ENCODE data around the gene THBS2. TPM values are rescaled to one million over a fixed set of nuclear protein-coding genes. Genes with fewer than 3 reads are reported as not detected.
A peak's percentile ranks its signal among the peaks of the same experiment; 100 is the strongest.

THBS2 gene
- total RNA-seq, 3 donors from 2014 or later: 3.7 to 39.1 (median 4.0) TPM

- DNase-seq (no peak), ATAC-seq (no peak)
- Histone ChIP-seq H3K4me3 (no peak overlapping the region), H3K36me3 (ENCODE audit: low read depth) (no peaks in the 10 kb centered on the region), H3K9me3 (no peaks in the 10 kb centered on the region), H3K4me1 (ENCODE audit: low read depth) (no peaks in the 10 kb centered on the region)
- no peak for TF ChIP-seq CTCF (IDR thresholded peaks at IDR 0.05)
- intact Hi-C loops (cut with DNase I, micrococcal nuclease): no loop called here
Observed at GRCh38 chr6:169240591-169241390, 12.9 kb downstream of the THBS2 start.

- no peaks in the 10 kb centered on the region for H3K4me1 ChIP-seq (ENCODE audit: low read depth)
- intact Hi-C loops (cut with DNase I, micrococcal nuclease): no loop called here
- no peaks in the 10 kb centered on the region for H3K9me3 ChIP-seq
- H3K4me3 ChIP-seq: no peak overlapping the region
- peak in 1 of 3 donors; percentile 19 for DNase-seq
- no peaks in the 10 kb centered on the region for H3K36me3 ChIP-seq (ENCODE audit: low read depth)
- TF ChIP-seq CTCF (IDR thresholded peaks at IDR 0.05): no peak
- ATAC-seq: no peak
Observed at GRCh38 chr6:169240125-169240524, 13.5 kb downstream of the THBS2 start.

- DNase-seq (peak in 1 of 3 donors; percentile 29), ATAC-seq (no peak)
- no peak overlapping the region for H3K4me3 ChIP-seq
- TF ChIP-seq CTCF (IDR thresholded peaks at IDR 0.05): no peak
- H3K9me3 ChIP-seq: no peaks in the 10 kb centered on the region
- no peaks in the 10 kb centered on the region for H3K36me3 ChIP-seq (ENCODE audit: low read depth)
- no peaks in the 10 kb centered on the region for H3K4me1 ChIP-seq (ENCODE audit: low read depth)
- intact Hi-C loops (cut with DNase I, micrococcal nuclease): no loop called here
Observed at GRCh38 chr6:169239181-169239580, 14.5 kb downstream of the THBS2 start.

GRCh38 chr6:169238766-169239165, 14.9 kb downstream of the THBS2 start:
- Histone ChIP-seq H3K9me3 (no peaks in the 10 kb centered on the region), H3K4me1 (ENCODE audit: low read depth) (no peaks in the 10 kb centered on the region), H3K4me3 (no peak overlapping the region), H3K36me3 (ENCODE audit: low read depth) (no peaks in the 10 kb centered on the region)
- no peak for TF ChIP-seq CTCF (IDR thresholded peaks at IDR 0.05)
- peak in 1 of 3 donors; percentile 37 for DNase-seq
- intact Hi-C loops (cut with DNase I, micrococcal nuclease): no loop called here
- no peak for ATAC-seq

- DNase-seq (no peak), ATAC-seq (no peak)
- Histone ChIP-seq H3K36me3 (ENCODE audit: low read depth) (no peaks in the 10 kb centered on the region), H3K9me3 (no peaks in the 10 kb centered on the region), H3K4me3 (no peak overlapping the region), H3K4me1 (ENCODE audit: low read depth) (no peaks in the 10 kb centered on the region)
- intact Hi-C loops (cut with DNase I, micrococcal nuclease): no loop called here
- TF ChIP-seq CTCF (IDR thresholded peaks at IDR 0.05): no peak
Observed at GRCh38 chr6:169237496-169238134, 16.0 kb downstream of the THBS2 start.

Data from mucosa of descending colon (tissue), 3 donors.